Activated naive CD8-positive, alpha-beta T cell treated with anti-CD3 and anti-CD28 coated beads, Interleukin-2, amount 10 ng/mL, durations not matched to agents 7 days and 5 days (primary cell): ENCODE results near the gene TYRP1. TPM values are rescaled to one million over a fixed set of nuclear protein-coding genes. Genes with fewer than 3 reads are reported as not detected.
"Not testable (repeated sequence)": the region's sequence is repeated elsewhere in the genome, so short reads cannot be mapped to it uniquely, and the experiment has no call there.

Experiments
- ATAC-seq: fragments of 150-1000 bp; cut with Tn5 transposase; one replicate; pipeline ENCODE4 v1.10.0; 2021; ENCODE audit warnings: low read depth, moderate library complexity
- POLR2A ChIA-PET: fragments of 350-600 bp; sonication (Branson Sonifier 250); formaldehyde crosslinking; loops from one replicate; lab custom pipeline; 2021; ENCODE audit warnings: antibody characterized with exemption; lab: Charles Lee
- DNase-seq: peaks from one replicate; pipeline ENCODE4 v3.0.0; 2021
- H3K27ac Mint-ChIP-seq: one replicate; pipeline ENCODE4 v1.8.0; 2022; ENCODE audit warnings: mild to moderate bottlenecking, mixed read lengths
- H3K27me3 Mint-ChIP-seq: one replicate; pipeline ENCODE4 v1.8.0; 2022; ENCODE audit warnings: mild to moderate bottlenecking, moderate library complexity, mixed read lengths
- H3K36me3 Mint-ChIP-seq: one replicate; pipeline ENCODE4 v1.8.0; 2021; ENCODE audit warnings: mild to moderate bottlenecking, mixed read lengths
- H3K4me1 Mint-ChIP-seq: one replicate; pipeline ENCODE4 v1.8.0; 2021; ENCODE audit warnings: mixed read lengths
- H3K4me3 Mint-ChIP-seq: one replicate; pipeline ENCODE4 v1.8.0; 2022; ENCODE audit warnings: mild to moderate bottlenecking, moderate library complexity, mixed read lengths
- H3K9me3 Mint-ChIP-seq: one replicate; pipeline ENCODE4 v1.8.0; 2021; ENCODE audit warnings: mixed read lengths
- total RNA-seq, 2 experiments: library from RNA; stranded (reverse); gene quantifications; one replicate each; pipeline ENCODE4 v1.2.3, GENCODE V29; 2021

Gene TYRP1
- total RNA-seq, 2 experiments from 2014 or later: not detected

DNA sequence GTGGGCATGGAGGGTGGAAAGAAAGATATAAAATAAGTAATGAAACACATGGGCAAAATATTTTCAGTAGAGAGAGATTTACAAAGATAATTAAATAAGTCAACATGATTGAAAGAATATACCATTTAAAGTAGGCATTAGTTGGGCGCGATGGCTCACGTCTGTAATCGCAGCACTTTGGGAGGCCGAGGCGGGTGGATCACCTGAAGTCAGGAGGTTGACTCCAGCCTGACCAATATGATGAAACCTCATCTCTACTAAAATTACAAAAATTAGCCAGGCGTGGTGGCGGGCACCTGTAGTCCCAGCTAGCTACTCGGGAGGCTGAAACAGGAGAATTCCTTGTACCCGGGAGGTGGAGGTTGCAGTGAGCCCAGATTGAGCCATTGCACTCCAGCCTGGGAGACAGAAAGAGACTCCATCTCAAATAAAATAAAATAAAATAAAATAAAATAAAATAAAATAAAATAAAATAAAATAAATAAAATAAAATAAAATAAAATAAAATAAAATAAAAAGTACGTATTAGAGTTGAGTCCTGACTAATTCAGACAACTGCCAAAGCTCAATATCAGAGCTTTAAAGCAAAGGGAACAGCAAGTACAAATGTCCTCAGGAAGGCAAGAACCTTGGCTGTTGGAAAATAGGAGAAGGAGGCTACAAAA, 15.6 kb upstream of the TYRP1 start:
- not testable (repeated sequence) for H3K9me3 Mint-ChIP-seq, H3K4me3 Mint-ChIP-seq

DNA sequence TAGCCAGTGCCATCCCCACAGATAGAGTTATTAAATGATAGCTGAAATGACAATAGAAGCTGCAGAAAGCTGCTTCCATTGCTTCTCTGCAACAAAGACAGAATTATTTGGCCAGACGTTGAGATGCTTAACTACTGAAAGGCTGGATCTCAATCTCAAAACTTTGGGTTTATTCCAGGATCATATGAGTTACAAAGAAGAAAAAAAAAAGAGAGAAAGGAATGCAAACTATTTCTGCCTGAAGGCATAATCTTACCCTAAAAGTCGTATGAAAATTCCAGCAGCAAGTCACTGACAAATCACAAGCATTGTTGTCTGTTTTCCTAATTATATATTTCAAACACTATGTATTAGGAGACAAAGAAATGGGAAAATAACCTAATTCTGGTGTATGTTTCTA, 12.8 kb upstream of the TYRP1 start:
- DNase-seq: no peak
- no peaks in the 10 kb centered on the region for H3K4me1 Mint-ChIP-seq
- no peak for ATAC-seq
- H3K27ac Mint-ChIP-seq: no peak overlapping the region
- H3K27me3 Mint-ChIP-seq: no peaks in the 10 kb centered on the region
- H3K9me3 Mint-ChIP-seq: peaks cover 2% of the 10 kb centered on the region
- POLR2A ChIA-PET: no interaction called here
- no peak overlapping the region for H3K4me3 Mint-ChIP-seq
- no peaks in the 10 kb centered on the region for H3K36me3 Mint-ChIP-seq

More for the DNA sequence above, 15.6 kb upstream of the TYRP1 start:
- H3K27ac Mint-ChIP-seq, H3K36me3 Mint-ChIP-seq, ATAC-seq, H3K4me1 Mint-ChIP-seq, POLR2A ChIA-PET, H3K27me3 Mint-ChIP-seq, DNase-seq: not testable (repeated sequence)

DNA sequence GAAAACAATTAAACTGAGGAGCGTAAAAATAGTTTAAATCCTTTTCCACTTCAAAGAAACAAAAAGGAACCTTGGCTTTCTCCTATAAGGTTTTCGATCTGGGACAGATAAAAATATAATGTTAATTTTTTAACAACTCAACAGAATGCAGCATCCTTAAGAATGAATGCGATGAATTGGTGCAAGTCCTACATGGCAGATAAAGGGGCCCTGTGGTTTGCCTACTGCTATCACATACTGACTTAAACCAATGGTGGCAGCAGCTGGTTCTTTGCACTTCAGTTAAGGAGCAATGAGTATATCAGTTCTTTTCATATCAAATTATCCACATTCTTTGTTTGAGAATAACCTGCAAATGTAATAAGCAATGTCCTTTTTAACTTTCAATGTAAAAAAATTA, 12.4 kb upstream of the TYRP1 start:
- Mint-ChIP-seq H3K27me3 (no peaks in the 10 kb centered on the region), H3K9me3 (peaks cover 2% of the 10 kb centered on the region), H3K27ac (no peak overlapping the region), H3K36me3 (no peaks in the 10 kb centered on the region), H3K4me1 (no peaks in the 10 kb centered on the region), H3K4me3 (no peak overlapping the region)
- DNase-seq (no peak), ATAC-seq (no peak)
- POLR2A ChIA-PET: no interaction called here

DNA sequence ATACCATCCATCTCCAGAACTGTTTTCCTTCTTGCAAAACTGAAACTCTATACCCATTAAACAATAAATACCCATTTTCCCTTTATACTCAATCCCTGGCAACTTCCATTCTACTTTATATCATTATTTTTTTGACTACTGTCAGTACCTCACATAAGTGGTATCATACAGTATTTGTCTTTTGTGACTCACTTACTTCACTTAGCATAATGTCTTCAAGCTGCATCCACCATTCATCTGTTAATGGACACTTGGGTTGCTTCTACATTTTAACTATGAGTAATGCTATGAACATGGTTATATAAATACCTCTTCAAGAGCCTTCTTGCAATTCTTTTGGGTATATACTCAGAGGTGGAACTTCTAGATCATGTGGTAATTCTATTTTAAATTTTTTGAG, 11.6 kb upstream of the TYRP1 start:
- Mint-ChIP-seq H3K36me3 (no peaks in the 10 kb centered on the region), H3K4me1 (no peaks in the 10 kb centered on the region), H3K4me3 (no peak overlapping the region), H3K9me3 (peaks cover 2% of the 10 kb centered on the region), H3K27ac (no peak overlapping the region), H3K27me3 (no peaks in the 10 kb centered on the region)
- DNase-seq (no peak), ATAC-seq (no peak)
- POLR2A ChIA-PET: no interaction called here

DNA sequence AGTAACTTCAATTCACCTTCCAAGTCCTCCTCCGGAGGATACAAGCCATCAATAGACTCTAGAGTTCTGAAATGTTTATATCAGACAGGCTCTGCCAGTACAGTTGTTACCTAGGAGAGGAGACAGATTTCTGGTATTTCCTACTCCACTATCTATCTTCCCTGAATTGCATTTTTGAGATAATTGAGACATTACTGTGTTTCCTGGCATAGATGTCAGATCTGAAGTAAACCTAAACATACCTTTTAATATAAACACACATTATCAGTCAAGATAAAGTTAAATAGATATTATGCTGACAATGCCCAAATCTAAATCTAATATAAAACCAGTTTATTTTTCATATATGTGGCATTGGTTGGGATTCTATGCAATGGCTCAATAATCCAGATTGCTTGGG, 8.2 kb upstream of the TYRP1 start:
- DNase-seq (no peak), ATAC-seq (no peak)
- H3K4me3 Mint-ChIP-seq: no peak overlapping the region
- H3K27me3 Mint-ChIP-seq: no peaks in the 10 kb centered on the region
- peaks cover 2% of the 10 kb centered on the region for H3K9me3 Mint-ChIP-seq
- no peak overlapping the region for H3K27ac Mint-ChIP-seq
- H3K4me1 Mint-ChIP-seq: no peaks in the 10 kb centered on the region
- POLR2A ChIA-PET: no interaction called here
- H3K36me3 Mint-ChIP-seq: no peaks in the 10 kb centered on the region

DNA sequence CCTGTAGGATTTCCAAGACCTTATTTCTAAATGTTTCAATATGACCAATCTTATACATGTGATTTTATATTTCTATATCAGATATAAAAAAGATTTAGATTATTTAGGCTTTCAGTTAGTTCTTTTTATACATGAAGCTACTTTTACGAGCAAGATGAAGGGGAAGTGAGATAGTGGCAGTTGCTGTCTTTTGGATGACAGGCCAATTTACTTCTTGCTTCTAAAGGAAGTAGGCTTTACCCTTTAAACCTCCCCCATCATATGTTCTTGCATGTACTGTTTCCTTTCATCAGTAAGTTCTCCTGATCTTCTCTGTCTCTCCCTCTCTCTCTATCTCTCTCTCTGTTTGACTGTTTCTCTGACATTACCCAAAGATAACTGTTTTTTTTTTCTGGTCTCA, 4.0 kb upstream of the TYRP1 start:
- no peaks in the 10 kb centered on the region for H3K4me1 Mint-ChIP-seq
- DNase-seq (no peak), ATAC-seq (no peak)
- no peaks in the 10 kb centered on the region for H3K36me3 Mint-ChIP-seq
- POLR2A ChIA-PET: no interaction called here
- no peaks in the 10 kb centered on the region for H3K27me3 Mint-ChIP-seq
- no peak overlapping the region for H3K4me3 Mint-ChIP-seq
- no peak overlapping the region for H3K27ac Mint-ChIP-seq
- H3K9me3 Mint-ChIP-seq: no peaks in the 10 kb centered on the region

DNA sequence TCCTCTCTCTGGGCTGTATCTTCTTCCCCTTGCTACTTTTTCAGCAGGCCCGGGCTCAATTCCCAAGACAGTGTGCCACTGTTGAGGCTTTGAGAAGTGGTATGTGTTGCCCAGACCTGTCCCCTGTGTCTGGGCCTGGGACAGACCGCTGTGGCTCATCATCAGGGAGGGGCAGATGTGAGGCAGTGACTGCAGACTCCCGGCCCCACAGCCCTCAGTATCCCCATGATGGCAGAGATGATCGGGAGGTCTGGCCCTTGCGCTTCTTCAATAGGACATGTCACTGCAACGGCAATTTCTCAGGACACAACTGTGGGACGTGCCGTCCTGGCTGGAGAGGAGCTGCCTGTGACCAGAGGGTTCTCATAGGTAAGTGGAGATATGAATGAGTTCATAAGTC, 828 bp downstream of the TYRP1 start:
- DNase-seq (no peak), ATAC-seq (no peak)
- H3K27me3 Mint-ChIP-seq: no peaks in the 10 kb centered on the region
- H3K4me3 Mint-ChIP-seq: no peak overlapping the region
- H3K27ac Mint-ChIP-seq: no peak overlapping the region
- H3K9me3 Mint-ChIP-seq: no peaks in the 10 kb centered on the region
- no peaks in the 10 kb centered on the region for H3K4me1 Mint-ChIP-seq
- POLR2A ChIA-PET: no interaction called here
- no peaks in the 10 kb centered on the region for H3K36me3 Mint-ChIP-seq

DNA sequence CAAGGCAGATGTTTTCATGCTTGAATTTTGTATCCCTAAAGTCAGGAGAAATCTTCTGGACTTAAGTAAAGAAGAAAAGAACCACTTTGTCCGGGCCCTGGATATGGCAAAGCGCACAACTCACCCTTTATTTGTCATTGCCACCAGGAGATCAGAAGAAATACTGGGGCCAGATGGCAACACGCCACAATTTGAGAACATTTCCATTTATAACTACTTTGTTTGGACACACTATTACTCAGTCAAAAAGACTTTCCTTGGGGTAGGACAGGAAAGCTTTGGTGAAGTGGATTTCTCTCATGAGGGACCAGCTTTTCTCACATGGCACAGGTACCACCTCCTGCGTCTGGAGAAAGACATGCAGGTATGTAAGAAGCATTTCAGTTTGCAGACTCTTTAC, 2.3 kb downstream of the TYRP1 start:
- H3K36me3 Mint-ChIP-seq: no peaks in the 10 kb centered on the region
- no peak overlapping the region for H3K4me3 Mint-ChIP-seq
- no peak for DNase-seq
- no peaks in the 10 kb centered on the region for H3K9me3 Mint-ChIP-seq
- POLR2A ChIA-PET: no interaction called here
- no peaks in the 10 kb centered on the region for H3K4me1 Mint-ChIP-seq
- no peak overlapping the region for H3K27ac Mint-ChIP-seq
- no peaks in the 10 kb centered on the region for H3K27me3 Mint-ChIP-seq
- no peak for ATAC-seq

DNA sequence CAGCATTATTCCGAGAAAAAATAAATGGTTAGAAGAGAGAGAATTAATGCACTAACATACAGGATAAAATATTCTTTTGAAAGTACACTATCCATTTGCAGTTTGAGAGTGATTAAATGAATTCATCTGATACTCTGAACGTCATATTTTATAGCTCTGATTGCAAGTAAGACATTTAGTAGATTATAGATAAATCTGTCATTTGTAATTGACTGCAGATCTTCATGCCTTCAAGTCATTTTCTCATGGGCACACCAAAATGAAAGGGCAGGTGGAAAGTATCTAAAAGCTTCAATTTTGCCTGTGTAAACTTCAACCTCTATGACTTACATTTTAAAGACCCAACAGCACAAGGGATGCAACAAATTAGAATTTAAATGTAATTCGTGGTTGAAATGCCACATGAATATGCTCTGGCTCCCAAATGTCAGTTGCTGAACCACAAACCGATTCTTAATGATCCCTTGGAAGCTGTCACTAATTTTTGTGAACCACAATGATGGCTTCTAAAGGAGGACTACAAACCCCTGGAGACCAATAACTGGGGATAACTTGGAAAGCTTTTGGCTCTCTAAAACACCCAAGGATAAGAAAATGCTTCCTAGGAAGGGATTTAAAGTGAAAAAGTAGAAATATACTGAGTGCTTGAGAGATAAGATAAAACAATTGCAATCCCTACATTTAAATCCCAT, 3.9 kb downstream of the TYRP1 start:
- POLR2A ChIA-PET: no interaction called here
- H3K9me3 Mint-ChIP-seq: no peaks in the 10 kb centered on the region
- H3K4me3 Mint-ChIP-seq: no peak overlapping the region
- no peak overlapping the region for H3K27ac Mint-ChIP-seq
- ATAC-seq (no peak), DNase-seq (no peak)
- H3K36me3 Mint-ChIP-seq: no peaks in the 10 kb centered on the region
- H3K27me3 Mint-ChIP-seq: no peaks in the 10 kb centered on the region
- H3K4me1 Mint-ChIP-seq: no peaks in the 10 kb centered on the region

DNA sequence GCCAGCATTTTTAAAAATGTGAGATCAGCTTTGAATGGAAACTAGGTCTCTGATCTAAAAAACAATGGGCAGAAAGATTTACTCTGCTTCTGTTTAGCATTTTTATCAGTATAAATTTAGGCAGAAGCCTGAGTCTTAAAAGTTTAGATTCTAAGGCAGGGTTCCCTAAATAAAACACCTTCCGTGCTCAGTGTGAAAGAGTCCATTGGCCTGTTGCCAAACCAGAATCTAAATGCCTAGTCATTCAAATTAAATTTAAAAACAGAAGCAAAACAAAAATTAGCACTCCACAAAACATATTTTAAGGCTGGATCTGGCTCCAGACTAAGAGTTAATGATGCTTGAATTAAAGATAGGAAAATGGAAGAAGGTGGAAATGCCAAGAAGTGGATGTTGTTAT, 4.5 kb downstream of the TYRP1 start:
- Mint-ChIP-seq H3K9me3 (no peaks in the 10 kb centered on the region), H3K27me3 (no peaks in the 10 kb centered on the region), H3K36me3 (no peaks in the 10 kb centered on the region), H3K4me3 (no peak overlapping the region), H3K27ac (no peak overlapping the region), H3K4me1 (no peaks in the 10 kb centered on the region)
- DNase-seq (no peak), ATAC-seq (no peak)
- POLR2A ChIA-PET: no interaction called here

DNA sequence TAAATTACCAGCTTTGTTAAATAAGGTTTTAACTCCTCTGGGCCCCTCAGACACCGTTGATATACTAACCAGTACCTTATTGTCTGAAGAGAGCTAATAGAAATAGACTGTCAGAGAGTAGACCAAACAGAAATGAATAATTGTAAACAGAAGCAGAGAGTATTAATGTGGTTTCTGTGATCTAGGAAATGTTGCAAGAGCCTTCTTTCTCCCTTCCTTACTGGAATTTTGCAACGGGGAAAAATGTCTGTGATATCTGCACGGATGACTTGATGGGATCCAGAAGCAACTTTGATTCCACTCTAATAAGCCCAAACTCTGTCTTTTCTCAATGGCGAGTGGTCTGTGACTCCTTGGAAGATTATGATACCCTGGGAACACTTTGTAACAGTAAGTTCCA, 5.1 kb downstream of the TYRP1 start:
- POLR2A ChIA-PET: no interaction called here
- ATAC-seq: no peak

DNA sequence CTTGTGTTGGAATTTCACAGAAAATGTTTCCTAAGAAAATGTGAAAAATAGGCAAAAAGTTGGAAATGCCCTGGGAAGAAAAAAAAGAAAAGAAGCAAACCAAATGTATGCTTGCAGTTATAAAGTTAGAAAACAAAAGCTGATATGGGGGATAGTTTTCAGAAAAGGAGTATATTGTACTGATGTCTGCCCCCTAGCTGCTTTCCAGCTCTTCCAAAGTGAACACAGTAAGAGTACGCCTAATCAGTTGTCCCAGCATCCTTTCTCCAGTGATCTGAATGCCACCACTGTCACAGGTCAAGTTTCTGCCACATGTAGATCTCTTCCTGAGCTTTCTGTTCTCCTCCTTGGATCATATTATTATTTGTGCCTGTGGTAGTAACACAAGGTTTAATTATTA, 5.8 kb downstream of the TYRP1 start:
- no peaks in the 10 kb centered on the region for H3K9me3 Mint-ChIP-seq
- ATAC-seq (no peak), DNase-seq (no peak)
- no peak overlapping the region for H3K27ac Mint-ChIP-seq
- H3K27me3 Mint-ChIP-seq: no peaks in the 10 kb centered on the region
- no peaks in the 10 kb centered on the region for H3K4me1 Mint-ChIP-seq
- POLR2A ChIA-PET: no interaction called here
- no peaks in the 10 kb centered on the region for H3K36me3 Mint-ChIP-seq
- no peak overlapping the region for H3K4me3 Mint-ChIP-seq

More for the DNA sequence above, 5.1 kb downstream of the TYRP1 start:
- DNase-seq: no peak
- Mint-ChIP-seq H3K27ac (no peak overlapping the region), H3K4me3 (no peak overlapping the region), H3K36me3 (no peaks in the 10 kb centered on the region), H3K4me1 (no peaks in the 10 kb centered on the region), H3K27me3 (no peaks in the 10 kb centered on the region), H3K9me3 (no peaks in the 10 kb centered on the region)

DNA sequence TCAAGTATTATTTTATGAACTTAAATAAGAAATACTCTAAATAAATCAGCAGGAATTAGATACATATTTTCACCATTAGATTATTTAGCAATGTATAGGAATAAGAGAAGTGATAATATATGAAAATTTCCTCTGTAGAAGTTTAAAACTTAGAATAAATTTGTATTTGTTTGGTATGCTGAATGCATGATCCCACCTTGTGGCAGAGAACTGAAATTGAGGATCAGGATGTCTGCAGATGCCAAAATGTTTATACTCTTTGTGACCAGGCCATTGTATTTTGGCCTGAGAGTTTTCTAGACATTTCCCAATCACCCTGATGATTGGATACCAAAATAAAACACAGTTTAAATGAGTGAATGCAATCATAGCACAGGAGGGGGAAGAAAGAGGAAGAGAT, 6.3 kb downstream of the TYRP1 start:
- H3K27me3 Mint-ChIP-seq: no peaks in the 10 kb centered on the region
- POLR2A ChIA-PET: no interaction called here
- H3K9me3 Mint-ChIP-seq: no peaks in the 10 kb centered on the region

DNA sequence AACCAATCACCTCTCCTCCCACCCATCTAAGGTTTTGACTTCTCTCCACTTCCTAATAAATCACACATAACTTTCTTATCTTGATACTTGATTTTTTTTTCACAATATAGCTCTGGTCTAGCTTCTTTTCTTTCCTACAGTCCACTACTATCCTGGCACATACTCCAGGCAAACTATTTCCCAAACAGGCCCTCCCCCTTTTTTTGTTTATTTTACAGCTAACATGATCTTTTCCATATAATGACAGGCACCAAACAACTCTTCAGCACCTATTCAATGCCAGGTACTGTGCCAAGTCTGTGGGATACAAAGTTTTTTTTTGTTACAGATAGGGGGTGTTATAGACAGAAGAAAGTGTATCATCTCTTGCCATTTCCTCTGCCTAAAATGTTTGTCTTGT, 7.9 kb downstream of the TYRP1 start:
- no peak for DNase-seq
- no peaks in the 10 kb centered on the region for H3K4me1 Mint-ChIP-seq
- POLR2A ChIA-PET: no interaction called here
- H3K9me3 Mint-ChIP-seq: no peaks in the 10 kb centered on the region
- H3K27ac Mint-ChIP-seq: no peak overlapping the region
- no peak overlapping the region for H3K4me3 Mint-ChIP-seq
- no peaks in the 10 kb centered on the region for H3K27me3 Mint-ChIP-seq
- H3K36me3 Mint-ChIP-seq: no peaks in the 10 kb centered on the region
- ATAC-seq: no peak

More for the DNA sequence above, 6.3 kb downstream of the TYRP1 start:
- DNase-seq: no peak
- H3K36me3 Mint-ChIP-seq: no peaks in the 10 kb centered on the region
- no peak overlapping the region for H3K4me3 Mint-ChIP-seq
- H3K27ac Mint-ChIP-seq: no peak overlapping the region
- no peaks in the 10 kb centered on the region for H3K4me1 Mint-ChIP-seq
- no peak for ATAC-seq
